HepG2 (cell line): ENCODE results near the gene FHIT. TPM values are rescaled to one million over a fixed set of nuclear protein-coding genes. Genes with fewer than 3 reads are reported as not detected.

Experiments used
- GABPA ChIP-seq, 2 experiments: IDR thresholded peaks; 2 replicates each; pipeline ENCODE4 v1.6.1; 2011 to 2016; ENCODE audit warnings: low read depth in 2 of 2, low read length in 1 of 2, missing biosample characterization in 1 of 2, missing genetic modification characterization in 1 of 2
- NFE2 ChIP-seq: sonication (generic); formaldehyde crosslinking; IDR thresholded peaks from 2 replicates; pipeline ENCODE4 v1.4.0; 2020; ENCODE audit warnings: missing genetic modification reagents
- PAF1 ChIP-seq: IDR thresholded peaks from 2 replicates; pipeline ENCODE4 v1.6.1; 2016; ENCODE audit warnings: missing genetic modification reagents, missing compliant biosample characterization
- RBAK ChIP-seq: sonication (generic); formaldehyde crosslinking; IDR thresholded peaks from 2 replicates; pipeline ENCODE4 v1.5.1; 2020; ENCODE audit warnings: mild to moderate bottlenecking, missing genetic modification reagents
- RBM39 ChIP-seq: fragments of 200-400 bp; formaldehyde crosslinking; IDR thresholded peaks from one replicate; pipeline ENCODE4 v1.6.1; 2018; ENCODE audit warnings: antibody characterized with exemption, mild to moderate bottlenecking, low read depth, low read length; ENCODE audit not compliant: poor library complexity, severe bottlenecking
- ZBTB34 ChIP-seq: sonication (generic); formaldehyde crosslinking; IDR thresholded peaks from 2 replicates; pipeline ENCODE4 v1.8.0; 2022; ENCODE audit warnings: mild to moderate bottlenecking, missing genetic modification reagents
- ZBTB40 ChIP-seq, 2 experiments: fragments of 450-650 bp in 1 of 2; sonication (generic) in 1 of 2; formaldehyde crosslinking in 1 of 2; IDR thresholded peaks; 2 replicates each; pipeline versions ENCODE4 v1.6.1 to v1.8.0; 2016 to 2022; ENCODE audit warnings: antibody characterized with exemption in 1 of 2, mild to moderate bottlenecking in 1 of 2, missing genetic modification reagents in 1 of 2
- ZFP1 ChIP-seq: IDR thresholded peaks from 2 replicates; pipeline ENCODE4 v1.6.1; 2016
- ZNF160 ChIP-seq: sonication (generic); formaldehyde crosslinking; IDR thresholded peaks from 2 replicates; pipeline ENCODE4 v1.8.0; 2022; ENCODE audit warnings: mild to moderate bottlenecking, inconsistent platforms, missing genetic modification reagents
- ZNF619 ChIP-seq: sonication (generic); formaldehyde crosslinking; IDR thresholded peaks from 2 replicates; pipeline ENCODE4 v1.4.0; 2020; ENCODE audit warnings: mild to moderate bottlenecking, missing genetic modification reagents
- ZNF761 ChIP-seq: sonication (generic); formaldehyde crosslinking; conservative IDR thresholded peaks from 2 replicates; pipeline ENCODE4 v1.4.0; 2020; ENCODE audit warnings: mild to moderate bottlenecking, missing genetic modification reagents
- polyA plus RNA-seq, 8 experiments: library from polyadenylated mRNA; depleted of rRNA in 3 of 8; stranded (reverse) in 7 of 8; unstranded in 1 of 8; fragments of >200 nt; fragmentation: Illumina TruSeq in 4 of 8; extraction: Trizol in 4 of 8; gene quantifications; 2 replicates each; pipeline versions ENCODE4 v1.2.1 to v1.2.3, GENCODE V29; 2011 to 2016; ENCODE audit warnings: low read depth in 4 of 8, missing spikeins in 1 of 8, mixed read lengths in 1 of 8; ENCODE audit not compliant: insufficient read depth in 1 of 8
- total RNA-seq, 5 experiments: library from RNA; depleted of rRNA; stranded (reverse); fragments of >200 nt; fragmentation: Illumina TruSeq; extraction: Trizol; gene quantifications; 2 replicates each; pipeline ENCODE4 v1.2.3, GENCODE V29; 2016; ENCODE audit warnings: low read depth in 1 of 5
- TF ChIP-seq, protein P1 (sequence below): sonication (generic); formaldehyde crosslinking; conservative IDR thresholded peaks from 2 replicates; pipeline ENCODE4 v1.4.0; 2020; ENCODE audit warnings: missing genetic modification reagents
- TF ChIP-seq, protein P2 (sequence below): sonication (generic); formaldehyde crosslinking; IDR thresholded peaks from 2 replicates; pipeline ENCODE4 v1.5.1; 2020; ENCODE audit warnings: missing genetic modification reagents, mild to moderate bottlenecking, borderline replicate concordance

FHIT gene
- total and polyA plus RNA-seq, 2 of the 13 experiments (the other 11 are each of a cell fraction or from before 2014, with no cell fraction given), result 4.0 to 4.6 TPM

DNA sequence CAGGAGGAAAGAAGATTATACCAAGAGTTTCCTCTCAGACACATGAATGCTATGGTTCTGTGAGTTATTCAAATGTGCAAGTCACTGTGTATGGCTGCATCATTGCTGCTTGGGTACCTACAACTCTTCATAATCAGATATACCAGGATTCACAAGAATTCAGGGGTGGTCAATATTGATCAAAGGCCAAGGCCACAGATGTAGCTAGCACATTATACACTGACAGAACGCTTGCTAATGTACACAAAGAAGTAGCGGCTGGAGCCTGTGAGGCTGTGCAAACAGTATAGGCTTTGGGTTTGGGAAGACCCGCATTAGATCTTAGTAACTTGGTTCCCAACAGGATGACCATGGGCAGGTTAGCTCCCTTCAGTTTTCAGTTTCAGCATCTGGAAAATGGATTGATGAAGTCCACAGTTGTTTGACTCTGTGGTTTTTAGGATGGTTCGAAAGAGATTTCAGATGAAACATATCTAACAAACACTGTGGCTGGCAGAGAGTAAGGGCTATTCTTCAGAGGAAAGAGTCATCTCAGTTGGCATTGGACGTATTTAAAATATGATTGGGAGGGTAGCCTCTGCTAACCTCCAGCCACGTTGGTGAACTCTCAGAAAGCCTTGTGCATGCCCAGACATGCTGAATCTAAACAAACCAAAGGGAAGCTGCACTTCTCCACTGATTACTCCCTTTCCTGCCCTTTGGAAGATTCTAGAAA is 1452.7 kb downstream of the FHIT start (continued):
- TF ChIP-seq ZFP1 (CRISPR knock-in tag) (no peak), GABPA (IDR thresholded peaks at IDR 0.05; ENCODE audit: low read depth, low read length) (no peak), GABPA (CRISPR knock-in tag; IDR thresholded peaks at IDR 0.05; ENCODE audit: low read depth) (no peak; the same call in 1 of the 2 replicates), ZNF619 (CRISPR knock-in tag) (no peak), ZNF160 (CRISPR knock-in tag) (no peak), ZBTB34 (CRISPR knock-in tag) (no peak), RBAK (no peak), RBM39 (no peak), ZBTB40 (IDR thresholded peaks at IDR 0.05) (no peak), ZBTB40 (CRISPR knock-in tag; IDR thresholded peaks at IDR 0.05) (no peak; the same call in 1 of the 2 replicates), NFE2 (CRISPR knock-in tag) (peak; percentile 61; the same call in 1 of the 2 replicates), ZNF761 (CRISPR knock-in tag) (no peak), PAF1 (no peak)
- TF ChIP-seq, protein P1, sequence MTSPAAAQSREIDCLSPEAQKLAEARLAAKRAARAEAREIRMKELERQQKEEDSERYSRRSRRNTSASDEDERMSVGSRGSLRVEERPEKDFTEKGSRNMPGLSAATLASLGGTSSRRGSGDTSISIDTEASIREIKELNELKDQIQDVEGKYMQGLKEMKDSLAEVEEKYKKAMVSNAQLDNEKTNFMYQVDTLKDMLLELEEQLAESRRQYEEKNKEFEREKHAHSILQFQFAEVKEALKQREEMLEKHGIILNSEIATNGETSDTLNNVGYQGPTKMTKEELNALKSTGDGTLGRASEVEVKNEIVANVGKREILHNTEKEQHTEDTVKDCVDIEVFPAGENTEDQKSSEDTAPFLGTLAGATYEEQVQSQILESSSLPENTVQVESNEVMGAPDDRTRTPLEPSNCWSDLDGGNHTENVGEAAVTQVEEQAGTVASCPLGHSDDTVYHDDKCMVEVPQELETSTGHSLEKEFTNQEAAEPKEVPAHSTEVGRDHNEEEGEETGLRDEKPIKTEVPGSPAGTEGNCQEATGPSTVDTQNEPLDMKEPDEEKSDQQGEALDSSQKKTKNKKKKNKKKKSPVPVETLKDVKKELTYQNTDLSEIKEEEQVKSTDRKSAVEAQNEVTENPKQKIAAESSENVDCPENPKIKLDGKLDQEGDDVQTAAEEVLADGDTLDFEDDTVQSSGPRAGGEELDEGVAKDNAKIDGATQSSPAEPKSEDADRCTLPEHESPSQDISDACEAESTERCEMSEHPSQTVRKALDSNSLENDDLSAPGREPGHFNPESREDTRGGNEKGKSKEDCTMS, result no peak
- TF ChIP-seq, protein P2, sequence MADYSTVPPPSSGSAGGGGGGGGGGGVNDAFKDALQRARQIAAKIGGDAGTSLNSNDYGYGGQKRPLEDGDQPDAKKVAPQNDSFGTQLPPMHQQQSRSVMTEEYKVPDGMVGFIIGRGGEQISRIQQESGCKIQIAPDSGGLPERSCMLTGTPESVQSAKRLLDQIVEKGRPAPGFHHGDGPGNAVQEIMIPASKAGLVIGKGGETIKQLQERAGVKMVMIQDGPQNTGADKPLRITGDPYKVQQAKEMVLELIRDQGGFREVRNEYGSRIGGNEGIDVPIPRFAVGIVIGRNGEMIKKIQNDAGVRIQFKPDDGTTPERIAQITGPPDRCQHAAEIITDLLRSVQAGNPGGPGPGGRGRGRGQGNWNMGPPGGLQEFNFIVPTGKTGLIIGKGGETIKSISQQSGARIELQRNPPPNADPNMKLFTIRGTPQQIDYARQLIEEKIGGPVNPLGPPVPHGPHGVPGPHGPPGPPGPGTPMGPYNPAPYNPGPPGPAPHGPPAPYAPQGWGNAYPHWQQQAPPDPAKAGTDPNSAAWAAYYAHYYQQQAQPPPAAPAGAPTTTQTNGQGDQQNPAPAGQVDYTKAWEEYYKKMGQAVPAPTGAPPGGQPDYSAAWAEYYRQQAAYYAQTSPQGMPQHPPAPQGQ (CRISPR knock-in tag), result no peak
